BE2C (cell line): Measurements from ENCODE around the gene SETDB1.

Experiments used
- DNase-seq: peaks from one replicate; pipeline ENCODE4 v3.0.0-alpha.2; 2020
- H3K27me3 ChIP-seq: fragments of 250-450 bp; sonication (Bioruptor Pico); 2 replicates; pipeline ENCODE4 v1.5.1; 2020; ENCODE audit warnings: mild to moderate bottlenecking
- H3K36me3 ChIP-seq: fragments of 250-450 bp; sonication (Bioruptor Pico); 2 replicates; pipeline ENCODE4 v1.5.1; 2020; ENCODE audit warnings: mild to moderate bottlenecking
- H3K4me1 ChIP-seq: fragments of 250-450 bp; sonication (Bioruptor Pico); 2 replicates; pipeline ENCODE4 v1.5.1; 2020
- H3K4me3 ChIP-seq: 2 replicates; pipeline ENCODE4 v1.5.1; 2011; ENCODE audit warnings: low read depth, low read length
- H3K9me3 ChIP-seq: fragments of 250-450 bp; sonication (Bioruptor Pico); 2 replicates; pipeline ENCODE4 v1.5.1; 2020
- CTCF ChIP-seq: IDR thresholded peaks from 2 replicates; pipeline ENCODE4 v1.5.1; 2012; ENCODE audit warnings: mild to moderate bottlenecking, low read depth, low read length

The SETDB1 gene

GRCh38 chr1:150987924-150988323 lies 61.8 kb downstream of the SETDB1 start:
- DNase-seq = no peak
- no peaks in the 10 kb centered on the region for H3K4me1 ChIP-seq
- TF ChIP-seq CTCF = no peak

GRCh38 chr1:150992626-150993025 lies 66.5 kb downstream of the SETDB1 start:
- DNase-seq = no peak
- Histone ChIP-seq H3K36me3 (no peaks in the 10 kb centered on the region), H3K4me3 (no peak overlapping the region), H3K9me3 (no peaks in the 10 kb centered on the region), H3K27me3 (no peaks in the 10 kb centered on the region), H3K4me1 (no peaks in the 10 kb centered on the region; the same call in 1 of the 2 replicates)
- TF ChIP-seq CTCF = no peak

More at GRCh38 chr1:150987924-150988323, 61.8 kb downstream of the SETDB1 start:
- Histone ChIP-seq H3K4me3 (no peak overlapping the region), H3K36me3 (no peaks in the 10 kb centered on the region), H3K9me3 (no peaks in the 10 kb centered on the region), H3K27me3 (no peaks in the 10 kb centered on the region)

GRCh38 chr1:150994248-150994647 lies 68.1 kb downstream of the SETDB1 start:
- Histone ChIP-seq H3K4me1 (no peaks in the 10 kb centered on the region; the same call in 1 of the 2 replicates), H3K4me3 (no peak overlapping the region), H3K27me3 (no peaks in the 10 kb centered on the region), H3K36me3 (no peaks in the 10 kb centered on the region; the same call in none of the 2 replicates), H3K9me3 (no peaks in the 10 kb centered on the region)
- no peak for TF ChIP-seq CTCF
- no peak for DNase-seq

- no peak for TF ChIP-seq CTCF
- Histone ChIP-seq H3K9me3 (no peaks in the 10 kb centered on the region), H3K4me3 (no peak overlapping the region), H3K4me1 (no peaks in the 10 kb centered on the region; the same call in 1 of the 2 replicates), H3K27me3 (no peaks in the 10 kb centered on the region), H3K36me3 (no peaks in the 10 kb centered on the region; the same call in none of the 2 replicates)
- DNase-seq = no peak
These were observed 69.3 kb downstream of the SETDB1 start for GRCh38 chr1:150995460-150995859.

GRCh38 chr1:150995896-150996295 lies 69.7 kb downstream of the SETDB1 start:
- H3K36me3 ChIP-seq = no peaks in the 10 kb centered on the region; the same call in none of the 2 replicates
- no peaks in the 10 kb centered on the region for H3K9me3 ChIP-seq
- no peak overlapping the region for H3K4me3 ChIP-seq
- H3K27me3 ChIP-seq = no peaks in the 10 kb centered on the region
- TF ChIP-seq CTCF = peak; percentile 71
- peak; percentile 37 for DNase-seq
- no peaks in the 10 kb centered on the region; the same call in 1 of the 2 replicates for H3K4me1 ChIP-seq

GRCh38 chr1:150997126-150997872 lies 71.1 kb downstream of the SETDB1 start:
- DNase-seq = no peak

More at GRCh38 chr1:150997126-150997872, 71.1 kb downstream of the SETDB1 start:
- Histone ChIP-seq H3K4me1 (no peaks in the 10 kb centered on the region; the same call in 1 of the 2 replicates), H3K36me3 (no peaks in the 10 kb centered on the region; the same call in none of the 2 replicates), H3K4me3 (no peak overlapping the region), H3K27me3 (no peaks in the 10 kb centered on the region), H3K9me3 (no peaks in the 10 kb centered on the region)
- TF ChIP-seq CTCF = no peak
